PFSK-1 (cell line): ENCODE results near the gene NDFIP1.

Source experiments
- FOXP2 ChIP-seq: optimal IDR thresholded peaks from 2 replicates; pipeline ENCODE3; 2011; ENCODE audit warnings: borderline replicate concordance, control low read depth, inconsistent platforms; ENCODE audit not compliant: insufficient read depth; ENCODE audit errors: extremely low read length, extremely low read depth
- TAF1 ChIP-seq: IDR thresholded peaks from 2 replicates; pipeline ENCODE4 v1.6.1; 2012; ENCODE audit warnings: low read length, control low read depth, borderline replicate concordance; ENCODE audit not compliant: insufficient read depth

- no peak for TF ChIP-seq TAF1
- no peak for TF ChIP-seq FOXP2
These were observed 58.9 kb downstream of the NDFIP1 start for GRCh38 chr5:142167458-142167857.
